ENCODE measurements around the gene GARNL3. TPM values are rescaled to one million over a fixed set of nuclear protein-coding genes. Genes with fewer than 3 reads are reported as not detected.

GARNL3 gene
- total RNA-seq, 1 experiment from 2014 or later = 1.2 TPM

DNA sequence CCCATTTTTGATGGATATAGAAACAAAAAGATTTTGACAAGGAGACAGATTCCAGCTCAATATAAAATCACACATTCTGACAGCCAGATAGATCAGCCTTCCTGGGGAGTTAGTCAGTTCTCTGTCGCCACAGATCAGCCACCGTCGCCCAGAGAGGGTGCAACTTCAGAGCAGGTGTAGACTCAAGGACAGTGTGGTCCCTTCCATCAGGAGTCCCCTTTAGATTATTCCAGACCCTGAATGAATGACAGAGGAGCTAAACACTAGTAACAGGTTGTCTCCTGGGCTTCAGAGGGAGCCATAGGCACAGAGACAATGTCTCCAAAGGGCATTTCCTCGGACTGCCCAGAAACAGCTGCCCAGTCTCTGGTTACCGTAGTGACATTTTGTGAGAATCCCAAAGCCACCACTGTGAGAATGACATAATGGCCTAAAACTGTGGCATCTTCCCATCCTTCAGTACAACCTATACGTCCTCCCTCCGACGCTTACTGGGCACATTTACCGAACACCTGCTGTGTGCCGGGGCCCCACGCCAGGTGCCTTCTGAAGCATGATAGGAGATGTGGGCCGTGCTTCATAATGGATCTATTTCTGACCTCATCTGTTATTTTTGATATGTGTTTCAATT, 85.0 kb downstream of the GARNL3 start:
- H3K9ac ChIP-seq (ENCODE audit: low read length) = no peak overlapping the region
- H3K27me3 ChIP-seq (ENCODE audit: low read length) = no peaks in the 10 kb centered on the region
- H3K36me3 ChIP-seq (ENCODE audit: insufficient read depth, low read length) = no peaks in the 10 kb centered on the region
- no peak overlapping the region for H3K4me2 ChIP-seq (ENCODE audit: low read depth, low read length, poor library complexity, severe bottlenecking)
- no peak overlapping the region for H2AFZ ChIP-seq (ENCODE audit: low read length)
- no peak overlapping the region for H3K4me3 ChIP-seq (ENCODE audit: low read length)
- H3K9me2 ChIP-seq (replicated peaks; ENCODE audit: insufficient read depth, low read length) = no peaks in the 10 kb centered on the region
- H3K79me2 ChIP-seq (ENCODE audit: low read length) = no peaks in the 10 kb centered on the region
- H3K27ac ChIP-seq (ENCODE audit: low read length) = no peak overlapping the region
- DNase-seq = no peak
- H3K9me3 ChIP-seq (ENCODE audit: low read length) = no peaks in the 10 kb centered on the region
- H4K20me1 ChIP-seq (ENCODE audit: insufficient read depth, low read depth, low read length) = no peaks in the 10 kb centered on the region
- H3K4me1 ChIP-seq (ENCODE audit: low read length) = no peaks in the 10 kb centered on the region

GRCh38 chr9:127351182-127352166, 86.9 kb downstream of the GARNL3 start:
- no peaks in the 10 kb centered on the region for H3K9me2 ChIP-seq (replicated peaks; ENCODE audit: insufficient read depth, low read length)
- no peaks in the 10 kb centered on the region for H3K9me3 ChIP-seq (ENCODE audit: low read length)
- H3K27me3 ChIP-seq (ENCODE audit: low read length) = no peaks in the 10 kb centered on the region
- H3K4me1 ChIP-seq (ENCODE audit: low read length) = no peaks in the 10 kb centered on the region
- no peak overlapping the region for H3K27ac ChIP-seq (ENCODE audit: low read length)
- H3K9ac ChIP-seq (ENCODE audit: low read length) = no peak overlapping the region
- no peak overlapping the region for H2AFZ ChIP-seq (ENCODE audit: low read length)
- H3K79me2 ChIP-seq (ENCODE audit: low read length) = no peaks in the 10 kb centered on the region
- no peak for DNase-seq
- no peak overlapping the region for H3K4me2 ChIP-seq (ENCODE audit: low read depth, low read length, poor library complexity, severe bottlenecking)
- no peaks in the 10 kb centered on the region for H3K36me3 ChIP-seq (ENCODE audit: insufficient read depth, low read length)
- no peak overlapping the region for H3K4me3 ChIP-seq (ENCODE audit: low read length)
- no peaks in the 10 kb centered on the region for H4K20me1 ChIP-seq (ENCODE audit: insufficient read depth, low read depth, low read length)

GRCh38 chr9:127353882-127354281, 89.3 kb downstream of the GARNL3 start:
- Histone ChIP-seq H3K9ac (ENCODE audit: low read length) (no peak overlapping the region), H3K27ac (ENCODE audit: low read length) (no peak overlapping the region), H4K20me1 (ENCODE audit: insufficient read depth, low read depth, low read length) (no peaks in the 10 kb centered on the region), H3K36me3 (ENCODE audit: insufficient read depth, low read length) (no peaks in the 10 kb centered on the region), H3K9me2 (replicated peaks; ENCODE audit: insufficient read depth, low read length) (no peaks in the 10 kb centered on the region), H3K4me3 (ENCODE audit: low read length) (no peak overlapping the region), H3K9me3 (ENCODE audit: low read length) (no peaks in the 10 kb centered on the region), H3K4me2 (ENCODE audit: low read depth, low read length, poor library complexity, severe bottlenecking) (no peak overlapping the region), H3K79me2 (ENCODE audit: low read length) (no peaks in the 10 kb centered on the region), H3K27me3 (ENCODE audit: low read length) (no peaks in the 10 kb centered on the region), H3K4me1 (ENCODE audit: low read length) (no peaks in the 10 kb centered on the region), H2AFZ (ENCODE audit: low read length) (no peak overlapping the region)
- no peak for DNase-seq

GRCh38 chr9:127356906-127357305, 92.3 kb downstream of the GARNL3 start:
- H3K27ac ChIP-seq (ENCODE audit: low read length) = no peak overlapping the region
- no peaks in the 10 kb centered on the region for H3K79me2 ChIP-seq (ENCODE audit: low read length)
- DNase-seq = no peak
- H3K27me3 ChIP-seq (ENCODE audit: low read length) = no peaks in the 10 kb centered on the region
- no peak overlapping the region for H3K4me2 ChIP-seq (ENCODE audit: low read depth, low read length, poor library complexity, severe bottlenecking)
- no peak overlapping the region for H2AFZ ChIP-seq (ENCODE audit: low read length)
- H3K36me3 ChIP-seq (ENCODE audit: insufficient read depth, low read length) = no peaks in the 10 kb centered on the region
- H3K9me3 ChIP-seq (ENCODE audit: low read length) = no peaks in the 10 kb centered on the region
- no peaks in the 10 kb centered on the region for H4K20me1 ChIP-seq (ENCODE audit: insufficient read depth, low read depth, low read length)
- H3K4me1 ChIP-seq (ENCODE audit: low read length) = no peaks in the 10 kb centered on the region
- no peak overlapping the region for H3K9ac ChIP-seq (ENCODE audit: low read length)
- no peak overlapping the region for H3K4me3 ChIP-seq (ENCODE audit: low read length)
- H3K9me2 ChIP-seq (replicated peaks; ENCODE audit: insufficient read depth, low read length) = no peaks in the 10 kb centered on the region

DNA sequence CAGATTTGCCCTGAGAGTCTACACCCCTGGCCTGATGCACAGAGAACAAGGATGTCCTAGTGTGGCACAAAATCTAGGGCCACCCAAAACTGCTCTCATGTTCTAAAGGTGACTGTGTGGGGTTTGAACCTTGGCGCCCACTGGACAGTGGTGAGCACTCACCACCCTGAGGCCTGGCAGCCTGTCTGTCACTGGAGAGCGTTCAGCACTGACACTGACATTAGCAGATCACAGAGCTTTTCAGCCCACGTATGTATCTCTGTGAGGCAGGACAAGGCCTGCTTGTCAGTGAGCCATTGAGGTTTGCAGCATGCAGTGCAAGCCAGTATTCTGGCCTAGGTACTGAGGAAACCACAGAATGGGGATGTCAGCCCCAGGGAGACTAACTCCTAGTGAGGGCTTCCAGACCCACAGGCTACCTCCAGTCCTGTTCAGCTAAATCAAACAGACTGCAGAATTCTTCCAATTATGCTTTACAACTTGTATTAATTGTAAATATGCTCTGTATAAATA, 93.5 kb downstream of the GARNL3 start:
- Histone ChIP-seq H3K9ac (ENCODE audit: low read length) (no peak overlapping the region), H2AFZ (ENCODE audit: low read length) (no peak overlapping the region), H3K4me1 (ENCODE audit: low read length) (no peaks in the 10 kb centered on the region), H3K9me3 (ENCODE audit: low read length) (no peaks in the 10 kb centered on the region), H3K79me2 (ENCODE audit: low read length) (no peaks in the 10 kb centered on the region), H3K27me3 (ENCODE audit: low read length) (no peaks in the 10 kb centered on the region), H3K4me3 (ENCODE audit: low read length) (no peak overlapping the region), H3K9me2 (replicated peaks; ENCODE audit: insufficient read depth, low read length) (no peaks in the 10 kb centered on the region), H3K4me2 (ENCODE audit: low read depth, low read length, poor library complexity, severe bottlenecking) (no peak overlapping the region), H3K27ac (ENCODE audit: low read length) (no peak overlapping the region), H4K20me1 (ENCODE audit: insufficient read depth, low read depth, low read length) (no peaks in the 10 kb centered on the region), H3K36me3 (ENCODE audit: insufficient read depth, low read length) (no peaks in the 10 kb centered on the region)
- no peak for DNase-seq

DNA sequence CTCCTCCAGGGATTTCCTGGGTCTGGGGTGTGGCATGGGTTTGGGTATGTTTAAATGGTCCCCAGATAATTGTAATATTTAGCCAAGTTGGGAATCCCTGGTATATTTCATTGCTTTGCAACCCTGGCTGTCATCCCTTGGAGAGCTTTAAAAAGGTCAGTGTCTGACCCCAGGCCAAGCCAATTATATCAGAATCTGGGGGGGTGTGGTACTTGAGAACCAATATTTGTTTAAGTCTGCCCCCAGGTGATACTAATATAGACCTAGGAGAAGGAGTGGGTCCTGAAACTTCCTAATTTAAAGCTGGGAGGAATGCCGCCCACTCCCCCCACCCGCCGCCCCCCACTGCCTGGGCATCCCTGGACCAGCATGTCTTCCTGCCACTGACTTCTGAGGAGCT, 94.2 kb downstream of the GARNL3 start:
- no peaks in the 10 kb centered on the region for H3K27me3 ChIP-seq (ENCODE audit: low read length)
- no peaks in the 10 kb centered on the region for H3K79me2 ChIP-seq (ENCODE audit: low read length)
- no peaks in the 10 kb centered on the region for H3K9me3 ChIP-seq (ENCODE audit: low read length)
- no peaks in the 10 kb centered on the region for H4K20me1 ChIP-seq (ENCODE audit: insufficient read depth, low read depth, low read length)
- H3K27ac ChIP-seq (ENCODE audit: low read length) = no peak overlapping the region
- no peaks in the 10 kb centered on the region for H3K9me2 ChIP-seq (replicated peaks; ENCODE audit: insufficient read depth, low read length)
- H3K4me1 ChIP-seq (ENCODE audit: low read length) = no peaks in the 10 kb centered on the region
- no peak overlapping the region for H3K4me3 ChIP-seq (ENCODE audit: low read length)
- H2AFZ ChIP-seq (ENCODE audit: low read length) = no peak overlapping the region
- DNase-seq = no peak
- H3K4me2 ChIP-seq (ENCODE audit: low read depth, low read length, poor library complexity, severe bottlenecking) = no peak overlapping the region
- H3K36me3 ChIP-seq (ENCODE audit: insufficient read depth, low read length) = no peaks in the 10 kb centered on the region
- no peak overlapping the region for H3K9ac ChIP-seq (ENCODE audit: low read length)

GRCh38 chr9:127360250-127360649, 95.7 kb downstream of the GARNL3 start:
- no peak overlapping the region for H3K27ac ChIP-seq (ENCODE audit: low read length)
- H3K4me1 ChIP-seq (ENCODE audit: low read length) = no peaks in the 10 kb centered on the region
- no peak for DNase-seq
- H3K4me3 ChIP-seq (ENCODE audit: low read length) = no peak overlapping the region
- no peaks in the 10 kb centered on the region for H3K9me3 ChIP-seq (ENCODE audit: low read length)
- no peak overlapping the region for H3K4me2 ChIP-seq (ENCODE audit: low read depth, low read length, poor library complexity, severe bottlenecking)
- no peaks in the 10 kb centered on the region for H3K79me2 ChIP-seq (ENCODE audit: low read length)
- no peak overlapping the region for H2AFZ ChIP-seq (ENCODE audit: low read length)
- H3K36me3 ChIP-seq (ENCODE audit: insufficient read depth, low read length) = no peaks in the 10 kb centered on the region
- H3K27me3 ChIP-seq (ENCODE audit: low read length) = no peaks in the 10 kb centered on the region
- no peaks in the 10 kb centered on the region for H4K20me1 ChIP-seq (ENCODE audit: insufficient read depth, low read depth, low read length)
- no peaks in the 10 kb centered on the region for H3K9me2 ChIP-seq (replicated peaks; ENCODE audit: insufficient read depth, low read length)
- H3K9ac ChIP-seq (ENCODE audit: low read length) = no peak overlapping the region

DNA sequence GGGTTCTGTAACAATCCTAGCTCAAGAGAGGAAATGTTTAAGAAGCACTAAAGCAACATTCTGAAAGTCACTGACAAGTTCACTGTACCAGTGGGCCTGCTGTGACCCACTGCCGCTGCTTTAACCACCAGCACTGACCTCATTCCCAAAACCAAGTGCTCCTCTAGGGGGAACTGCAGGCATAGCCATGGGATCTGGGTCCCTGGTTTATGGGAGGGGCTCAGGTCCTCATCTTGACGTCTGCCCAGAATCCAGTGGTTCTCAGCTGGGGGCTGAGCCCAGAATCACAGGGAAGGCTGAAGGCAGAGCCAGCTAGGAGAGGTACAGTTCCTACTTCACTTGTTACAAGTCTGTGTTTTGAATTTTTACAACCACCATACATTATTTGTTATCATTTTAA, 96.3 kb downstream of the GARNL3 start:
- no peaks in the 10 kb centered on the region for H3K27me3 ChIP-seq (ENCODE audit: low read length)
- DNase-seq = no peak
- no peak overlapping the region for H3K9ac ChIP-seq (ENCODE audit: low read length)
- H3K27ac ChIP-seq (ENCODE audit: low read length) = no peak overlapping the region
- no peaks in the 10 kb centered on the region for H4K20me1 ChIP-seq (ENCODE audit: insufficient read depth, low read depth, low read length)
- H3K4me3 ChIP-seq (ENCODE audit: low read length) = no peak overlapping the region
- no peaks in the 10 kb centered on the region for H3K36me3 ChIP-seq (ENCODE audit: insufficient read depth, low read length)
- no peaks in the 10 kb centered on the region for H3K9me3 ChIP-seq (ENCODE audit: low read length)
- no peaks in the 10 kb centered on the region for H3K9me2 ChIP-seq (replicated peaks; ENCODE audit: insufficient read depth, low read length)
- H3K79me2 ChIP-seq (ENCODE audit: low read length) = no peaks in the 10 kb centered on the region
- H3K4me2 ChIP-seq (ENCODE audit: low read depth, low read length, poor library complexity, severe bottlenecking) = no peak overlapping the region
- H2AFZ ChIP-seq (ENCODE audit: low read length) = no peak overlapping the region
- no peaks in the 10 kb centered on the region for H3K4me1 ChIP-seq (ENCODE audit: low read length)
